Caco-2 (cell line): Measurements from ENCODE around the gene DGKA. TPM values are rescaled to one million over a fixed set of nuclear protein-coding genes. Genes with fewer than 3 reads are reported as not detected.

Experiments used
- BruUV-seq: library from RNA; stranded (reverse); fragments of 400-500 nt; replicated peaks from 2 replicates; lab custom pipeline; 2021; lab: Mats Ljungman, UMichigan
- CTCF ChIA-PET: fragments of 300-600 bp; sonication (Branson Sonifier 250); formaldehyde crosslinking; loops from one replicate; lab custom pipeline; 2022; ENCODE audit warnings: antibody characterized with exemption; lab: Charles Lee
- POLR2A ChIA-PET: fragments of 300-600 bp; sonication (Branson Sonifier 250); formaldehyde crosslinking; loops from one replicate; lab custom pipeline; 2022; ENCODE audit warnings: antibody characterized with exemption; lab: Charles Lee
- DNase-seq, 2 experiments: peaks; one replicate each; pipeline versions ENCODE4 v3.0.0 to v3.0.0-alpha.2; 2020 to 2022
- H3K27me3 ChIP-seq: replicated peaks from 2 replicates; pipeline ENCODE4 v1.6.0; 2011; ENCODE audit warnings: low read length; ENCODE audit not compliant: control insufficient read depth, insufficient read depth
- H3K36me3 ChIP-seq: 2 replicates; pipeline ENCODE4 v1.5.1; 2011; ENCODE audit warnings: low read length; ENCODE audit not compliant: control insufficient read depth, insufficient read depth
- H3K4me1 ChIP-seq: fragments of 250-450 bp; sonication (Bioruptor Pico); 2 replicates; pipeline ENCODE4 v1.5.1; 2020; ENCODE audit warnings: mild to moderate bottlenecking
- H3K4me3 ChIP-seq: 2 replicates; pipeline ENCODE4 v1.5.1; 2011; ENCODE audit warnings: low read depth, mild to moderate bottlenecking, control low read depth, low read length
- H3K9me3 ChIP-seq: fragments of 250-450 bp; sonication (Bioruptor Pico); 2 replicates; pipeline ENCODE4 v1.5.1; 2020; ENCODE audit warnings: mild to moderate bottlenecking, moderate library complexity
- H3K27ac Mint-ChIP-seq: one replicate; pipeline ENCODE4 v1.8.0; 2022; ENCODE audit warnings: mixed read lengths; ENCODE audit not compliant: unreplicated experiment
- H3K27me3 Mint-ChIP-seq: one replicate; pipeline ENCODE4 v1.8.0; 2022; ENCODE audit warnings: mixed read lengths; ENCODE audit not compliant: insufficient read depth, unreplicated experiment
- H3K36me3 Mint-ChIP-seq: one replicate; pipeline ENCODE4 v1.8.0; 2022; ENCODE audit warnings: mild to moderate bottlenecking, mixed read lengths; ENCODE audit not compliant: insufficient read depth, unreplicated experiment
- H3K4me1 Mint-ChIP-seq: one replicate; pipeline ENCODE4 v1.8.0; 2022; ENCODE audit warnings: low read depth, mixed read lengths; ENCODE audit not compliant: unreplicated experiment
- H3K4me3 Mint-ChIP-seq: one replicate; pipeline ENCODE4 v1.8.0; 2022; ENCODE audit warnings: mild to moderate bottlenecking, moderate library complexity, mixed read lengths; ENCODE audit not compliant: unreplicated experiment
- H3K9me3 Mint-ChIP-seq: one replicate; pipeline ENCODE4 v1.8.0; 2022; ENCODE audit warnings: mixed read lengths; ENCODE audit not compliant: unreplicated experiment
- intact Hi-C: fragments of 100-400 bp; cut with micrococcal nuclease; formaldehyde crosslinking; loops from one replicate; pipeline ENCODE4 v1.10.0; 2022; ENCODE audit not compliant: unreplicated experiment
- total RNA-seq: library from RNA; stranded (reverse); gene quantifications from 2 replicates; pipeline ENCODE4 v1.2.3, GENCODE V29; 2022
- TF ChIP-seq, protein P1 (sequence below), 2 experiments: fragments of 200-600 bp in 1 of 2; IDR thresholded peaks; 1 replicate in 1 of 2; 2 replicates in 1 of 2; pipeline versions ENCODE4 v1.5.1 to v1.8.0; 2011 to 2022; ENCODE audit warnings: antibody characterized with exemption in 1 of 2, control low read depth in 1 of 2, inconsistent platforms in 1 of 2, low read depth in 1 of 2, low read length in 1 of 2, mild to moderate bottlenecking in 1 of 2, moderate library complexity in 1 of 2; ENCODE audit not compliant: insufficient read depth in 1 of 2, severe bottlenecking in 1 of 2, unreplicated experiment in 1 of 2

The DGKA gene
- total RNA-seq, 1 experiment from 2014 or later, result 22.2 TPM

DNA sequence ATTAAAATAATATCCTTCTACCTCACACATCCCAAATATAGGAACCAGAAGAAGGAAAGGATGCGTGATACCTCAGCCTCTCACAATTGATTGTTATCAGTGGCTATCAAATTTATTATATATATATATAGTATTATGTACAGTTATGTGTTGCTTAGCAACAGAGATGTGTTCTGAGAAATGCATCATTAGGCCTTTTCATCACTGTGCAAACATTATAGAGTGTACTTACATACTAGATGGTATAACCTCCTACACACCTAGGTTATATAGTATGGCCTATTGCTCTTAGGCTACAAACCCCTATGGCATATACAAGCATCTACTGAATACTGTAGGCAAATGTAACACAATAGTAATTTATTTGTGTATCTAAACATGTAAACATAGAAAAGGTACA, 37.2 kb upstream of the DGKA start:
- intact Hi-C loops, result no loop called here
- no TSS peak for BruUV-seq

GRCh38 chr12:55899082-55899481, 31.9 kb upstream of the DGKA start:
- intact Hi-C loops, result no loop called here
- CTCF ChIA-PET, result no interaction called here
- no peaks in the 10 kb centered on the region for H3K4me1 ChIP-seq
- H3K36me3 ChIP-seq, result peaks cover 1% of the 10 kb centered on the region
- Mint-ChIP-seq H3K36me3 (peaks cover 38% of the 10 kb centered on the region), H3K27ac (no peak overlapping the region), H3K9me3 (no peaks in the 10 kb centered on the region), H3K4me1 (no peaks in the 10 kb centered on the region), H3K27me3 (no peaks in the 10 kb centered on the region), H3K4me3 (no peak overlapping the region)
- POLR2A ChIA-PET, result no interaction called here
- no TSS peak for BruUV-seq
- no peaks in the 10 kb centered on the region for H3K9me3 ChIP-seq
- no peak overlapping the region for H3K4me3 ChIP-seq
- TF ChIP-seq, protein P1, sequence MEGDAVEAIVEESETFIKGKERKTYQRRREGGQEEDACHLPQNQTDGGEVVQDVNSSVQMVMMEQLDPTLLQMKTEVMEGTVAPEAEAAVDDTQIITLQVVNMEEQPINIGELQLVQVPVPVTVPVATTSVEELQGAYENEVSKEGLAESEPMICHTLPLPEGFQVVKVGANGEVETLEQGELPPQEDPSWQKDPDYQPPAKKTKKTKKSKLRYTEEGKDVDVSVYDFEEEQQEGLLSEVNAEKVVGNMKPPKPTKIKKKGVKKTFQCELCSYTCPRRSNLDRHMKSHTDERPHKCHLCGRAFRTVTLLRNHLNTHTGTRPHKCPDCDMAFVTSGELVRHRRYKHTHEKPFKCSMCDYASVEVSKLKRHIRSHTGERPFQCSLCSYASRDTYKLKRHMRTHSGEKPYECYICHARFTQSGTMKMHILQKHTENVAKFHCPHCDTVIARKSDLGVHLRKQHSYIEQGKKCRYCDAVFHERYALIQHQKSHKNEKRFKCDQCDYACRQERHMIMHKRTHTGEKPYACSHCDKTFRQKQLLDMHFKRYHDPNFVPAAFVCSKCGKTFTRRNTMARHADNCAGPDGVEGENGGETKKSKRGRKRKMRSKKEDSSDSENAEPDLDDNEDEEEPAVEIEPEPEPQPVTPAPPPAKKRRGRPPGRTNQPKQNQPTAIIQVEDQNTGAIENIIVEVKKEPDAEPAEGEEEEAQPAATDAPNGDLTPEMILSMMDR (IDR thresholded peaks at IDR 0.05; ENCODE audit: insufficient read depth in 1 of 2, low read depth in 1 of 2, low read length in 1 of 2, severe bottlenecking in 1 of 2, unreplicated experiment in 1 of 2), result no peak
- no peaks in the 10 kb centered on the region for H3K27me3 ChIP-seq
- DNase-seq, result no peak

More for the DNA sequence above, 37.2 kb upstream of the DGKA start:
- H3K4me1 Mint-ChIP-seq, result peaks cover 1% of the 10 kb centered on the region
- H3K9me3 ChIP-seq, result no peaks in the 10 kb centered on the region; the same call in 1 of the 2 replicates
- ChIA-PET CTCF (no interaction called here), POLR2A (interaction anchor here (0.7 kb wide), 1 partner anchor 73 kb away, joined by 3 read pairs; no protein-coding TSS in a partner anchor)
- no peaks in the 10 kb centered on the region for H3K4me1 ChIP-seq
- peaks cover 1% of the 10 kb centered on the region for H3K36me3 Mint-ChIP-seq
- H3K36me3 ChIP-seq, result no peaks in the 10 kb centered on the region
- H3K27me3 Mint-ChIP-seq, result no peaks in the 10 kb centered on the region
- H3K4me3 ChIP-seq, result no peak overlapping the region
- H3K27ac Mint-ChIP-seq, result no peak overlapping the region
- peaks cover 13% of the 10 kb centered on the region for H3K9me3 Mint-ChIP-seq
- no peaks in the 10 kb centered on the region for H3K27me3 ChIP-seq
- TF ChIP-seq, protein P1 (IDR thresholded peaks at IDR 0.05; ENCODE audit: insufficient read depth in 1 of 2, low read depth in 1 of 2, low read length in 1 of 2, severe bottlenecking in 1 of 2, unreplicated experiment in 1 of 2), result no peak
- H3K4me3 Mint-ChIP-seq, result no peak overlapping the region
- no peak for DNase-seq

- H3K27me3 Mint-ChIP-seq, result no peaks in the 10 kb centered on the region
- POLR2A ChIA-PET, result no interaction called here
- H3K36me3 Mint-ChIP-seq, result peaks cover 38% of the 10 kb centered on the region
Measured at GRCh38 chr12:55901881-55902490, 29.0 kb upstream of the DGKA start.

More at GRCh38 chr12:55901881-55902490, 29.0 kb upstream of the DGKA start:
- Mint-ChIP-seq H3K9me3 (no peaks in the 10 kb centered on the region), H3K27ac (no peak overlapping the region), H3K4me3 (no peak overlapping the region), H3K4me1 (no peaks in the 10 kb centered on the region)
- BruUV-seq, result no TSS peak
- H3K36me3 ChIP-seq, result peaks cover 1% of the 10 kb centered on the region
- no peak overlapping the region for H3K4me3 ChIP-seq
- TF ChIP-seq, protein P1 (IDR thresholded peaks at IDR 0.05; ENCODE audit: insufficient read depth in 1 of 2, low read depth in 1 of 2, low read length in 1 of 2, severe bottlenecking in 1 of 2, unreplicated experiment in 1 of 2), result no peak
- CTCF ChIA-PET, result no interaction called here
- DNase-seq, result no peak
- H3K4me1 ChIP-seq, result no peaks in the 10 kb centered on the region
- no peaks in the 10 kb centered on the region for H3K9me3 ChIP-seq
- intact Hi-C loops, result no loop called here
- H3K27me3 ChIP-seq, result no peaks in the 10 kb centered on the region
